HG03095 (cell line): ENCODE data around the gene METTL17.

Experiments
- ATAC-seq: cut with Tn5 transposase; IDR thresholded peaks from one replicate; pipeline ENCODE4 v1.9.1; 2021; ENCODE audit warnings: moderate library complexity; ENCODE audit not compliant: unreplicated experiment

Gene METTL17

GRCh38 chr14:21041676-21042433, 52.1 kb downstream of the METTL17 start, which contains the start of gene RNASE7:
Gene RNASE7, plus strand, starts transcription at chr14:21042362. Its CDS starts 631 bp downstream, at chr14:21042993.
- no peak for ATAC-seq

- ATAC-seq = no peak
These were observed 53.1 kb downstream of the METTL17 start for GRCh38 chr14:21042918-21043317.

- ATAC-seq = no peak
These were observed 53.7 kb downstream of the METTL17 start for GRCh38 chr14:21043387-21043973.

- no peak for ATAC-seq
These were observed 54.3 kb downstream of the METTL17 start for GRCh38 chr14:21043974-21044618.
